Astrocyte of the cerebellum (primary cell): Measurements from ENCODE around the gene MYL10.

ENCODE experiments used
- DNase-seq: peaks from one replicate; pipeline ENCODE4 v3.0.0-alpha.2; 2011; ENCODE audit warnings: low read depth
- H3K4me3 ChIP-seq: 2 replicates; pipeline ENCODE4 v1.5.1; 2011; ENCODE audit warnings: mild to moderate bottlenecking, low read depth, low read length, moderate library complexity
- CTCF ChIP-seq: IDR thresholded peaks from 2 replicates; pipeline ENCODE4 v1.5.1; 2012; ENCODE audit warnings: low read length, low read depth, moderate library complexity, mild to moderate bottlenecking; ENCODE audit errors: missing control alignments
- in situ Hi-C: cut with HindIII; loops from 2 replicates; pipeline ENCODE4 v1.10.0; 2017; ENCODE audit warnings: low sequenced_read_pairs

The MYL10 gene

GRCh38 chr7:101667399-101667798, 38.3 kb upstream of the MYL10 start:
- H3K4me3 ChIP-seq = no peak overlapping the region
- TF ChIP-seq CTCF = no peak
- in situ Hi-C loops = no loop called here
- no peak for DNase-seq

- no peak for DNase-seq
- in situ Hi-C loops = no loop called here
- no peak overlapping the region for H3K4me3 ChIP-seq
- no peak for TF ChIP-seq CTCF
Measured at GRCh38 chr7:101666741-101667140, 37.6 kb upstream of the MYL10 start.

GRCh38 chr7:101666293-101666692, 37.2 kb upstream of the MYL10 start:
- no peak for TF ChIP-seq CTCF
- DNase-seq = no peak
- H3K4me3 ChIP-seq = no peak overlapping the region
- in situ Hi-C loops = no loop called here

- DNase-seq = no peak
- no peak for TF ChIP-seq CTCF
- in situ Hi-C loops = no loop called here
- H3K4me3 ChIP-seq = no peak overlapping the region
Measured at GRCh38 chr7:101664893-101665471, 35.9 kb upstream of the MYL10 start.

GRCh38 chr7:101664436-101664835, 35.3 kb upstream of the MYL10 start:
- DNase-seq = no peak
- TF ChIP-seq CTCF = no peak
- in situ Hi-C loops = no loop called here
- H3K4me3 ChIP-seq = no peak overlapping the region

- H3K4me3 ChIP-seq = no peak overlapping the region
- no peak for TF ChIP-seq CTCF
- in situ Hi-C loops = no loop called here
- DNase-seq = no peak
Measured at GRCh38 chr7:101663747-101664146, 34.7 kb upstream of the MYL10 start.

DNA sequence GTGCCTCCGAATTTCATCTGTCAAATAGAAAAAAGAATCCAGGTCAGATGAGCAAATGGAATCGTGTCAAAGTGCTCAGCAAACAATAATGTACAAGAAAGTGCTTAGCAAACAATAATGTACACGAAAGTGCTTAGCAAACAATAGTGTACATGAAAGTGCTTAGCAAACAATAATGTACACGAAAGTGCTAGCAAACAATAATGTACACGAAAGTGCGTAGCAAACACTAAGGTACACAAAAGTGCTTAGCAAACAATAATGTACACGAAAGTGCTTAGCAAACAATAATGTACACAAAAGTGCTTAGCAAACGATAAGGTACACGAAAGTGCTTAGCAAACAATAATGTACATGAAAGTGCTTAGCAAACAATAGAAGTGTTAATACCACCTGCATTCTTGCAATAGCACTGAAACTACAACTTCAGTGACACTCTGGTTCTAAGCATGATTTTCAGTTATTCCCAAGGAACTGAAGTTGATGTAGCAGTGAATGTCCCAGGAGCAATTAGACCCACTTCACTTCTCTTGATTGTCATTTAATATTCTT, 33.4 kb upstream of the MYL10 start:
- TF ChIP-seq CTCF = no peak
- in situ Hi-C loops = no loop called here
- DNase-seq = no peak
- no peak overlapping the region for H3K4me3 ChIP-seq
